K562 (cell line): ENCODE results near the gene PMFBP1. TPM values are rescaled to one million over a fixed set of nuclear protein-coding genes. Genes with fewer than 3 reads are reported as not detected.

Experiments used
- ATAC-seq: fragments of 200-7000 bp; cut with Tn5 transposase; 3 replicates; pipeline ENCODE4 v1.9.1; 2020; ENCODE audit warnings: moderate library complexity
- BruUV-seq: library from RNA; stranded (reverse); fragments of 400-500 nt; replicated peaks from 2 replicates; lab custom pipeline; 2021; lab: Mats Ljungman, UMichigan
- CTCF ChIA-PET: fragments of 300-600 bp; formaldehyde crosslinking; extraction: SDS; loops from one replicate; lab custom pipeline; 2021; ENCODE audit warnings: low intra/inter-chr PET ratio; lab: Yijun Ruan, JAX
- POLR2A ChIA-PET: fragments of 300-600, 350-650 bp; sonication (Branson Sonifier 250); formaldehyde crosslinking; extraction: SDS; loops from one replicate; lab custom pipeline; 2021; ENCODE audit warnings: antibody characterized with exemption, inconsistent platforms; lab: Yijun Ruan, JAX
- DNase-seq, 4 experiments: peaks; one replicate each; pipeline versions ENCODE4 v3.0.0 to v3.0.0-alpha.2; 2011 to 2018; ENCODE audit warnings: low spot score in 3 of 4, mixed read lengths in 3 of 4; ENCODE audit errors: extremely low read depth in 1 of 4
- FAIRE-seq: peaks from 2 replicates; lab custom pipeline; 2011; peaks lifted over from hg19 to GRCh38; lab: Jason Lieb, UNC
- H2AFZ ChIP-seq: 2 replicates; pipeline ENCODE4 v1.6.0; 2011; ENCODE audit warnings: low read depth, low read length, control low read depth, inconsistent platforms
- H3K27ac ChIP-seq: fragments of 200-600 bp; 3 replicates; pipeline ENCODE4 v1.8.0; 2011; ENCODE audit warnings: low read depth, mild to moderate bottlenecking, control low read depth, inconsistent platforms, low read length, moderate library complexity, mixed read lengths; ENCODE audit errors: extremely low read depth
- H3K27me3 ChIP-seq, 2 experiments: fragments of 300-600 bp in 1 of 2; 2 replicates in 1 of 2; 3 replicates in 1 of 2; pipeline versions ENCODE4 v1.6.0 to v1.8.0; 2011; ENCODE audit warnings: inconsistent platforms in 2 of 2, low read length in 2 of 2, mild to moderate bottlenecking in 1 of 2, mixed read lengths in 1 of 2, moderate library complexity in 1 of 2; ENCODE audit not compliant: control insufficient read depth in 2 of 2, insufficient read depth in 2 of 2
- H3K36me3 ChIP-seq: fragments of 300-600 bp; 3 replicates; pipeline ENCODE4 v1.8.0; 2011; ENCODE audit warnings: mild to moderate bottlenecking, low read length, inconsistent platforms; ENCODE audit not compliant: control insufficient read depth, insufficient read depth
- H3K4me1 ChIP-seq, 2 experiments: fragments of 200-600 bp in 1 of 2; replicated peaks in 1 of 2; 2 replicates in 1 of 2; 3 replicates in 1 of 2; pipeline versions ENCODE4 v1.5.1 to v1.8.0; 2011; ENCODE audit warnings: inconsistent platforms in 2 of 2, low read length in 2 of 2, mild to moderate bottlenecking in 1 of 2, mixed read lengths in 1 of 2, moderate library complexity in 1 of 2; ENCODE audit not compliant: control insufficient read depth in 2 of 2, insufficient read depth in 2 of 2
- H3K4me2 ChIP-seq: 2 replicates; pipeline ENCODE4 v1.6.1; 2011; ENCODE audit warnings: low read length, control low read depth, inconsistent platforms, mixed read lengths; ENCODE audit not compliant: insufficient read depth
- H3K4me3 ChIP-seq: fragments of 200-600 bp; sonication (generic), shearing (Covaris generic); 2 replicates; pipeline ENCODE4 v1.5.1; 2016; ENCODE audit warnings: control low read depth, inconsistent platforms
- H3K79me2 ChIP-seq: fragments of 200-600 bp; 3 replicates; pipeline ENCODE4 v1.8.0; 2011; ENCODE audit warnings: low read length, inconsistent platforms; ENCODE audit not compliant: control insufficient read depth, insufficient read depth
- H3K9ac ChIP-seq, 2 experiments: 2 replicates each; pipeline versions ENCODE4 v1.6.0 to v1.6.1; 2011; ENCODE audit warnings: low read depth in 2 of 2, low read length in 2 of 2, control low read depth in 1 of 2, inconsistent platforms in 1 of 2, mild to moderate bottlenecking in 1 of 2, mixed read lengths in 1 of 2; ENCODE audit not compliant: insufficient read depth in 1 of 2
- H3K9me1 ChIP-seq: one replicate; pipeline ENCODE4 v1.6.0; 2011; ENCODE audit warnings: inconsistent platforms, mild to moderate bottlenecking, low read length, moderate library complexity; ENCODE audit not compliant: control insufficient read depth, insufficient read depth
- H3K9me3 ChIP-seq: replicated peaks from 2 replicates; pipeline ENCODE4 v1.5.1; 2011; ENCODE audit warnings: low read depth, low read length, inconsistent platforms; ENCODE audit not compliant: control insufficient read depth, insufficient read depth
- H4K20me1 ChIP-seq: replicated peaks from 2 replicates; pipeline ENCODE4 v1.6.1; 2011; ENCODE audit warnings: low read length, inconsistent platforms, mixed read lengths; ENCODE audit not compliant: control insufficient read depth, insufficient read depth
- DDX20 ChIP-seq: fragments of 450-650 bp; IDR thresholded peaks from 2 replicates; pipeline ENCODE4 v1.6.1; 2016; ENCODE audit warnings: missing genetic modification characterization, low read depth, mild to moderate bottlenecking, missing compliant biosample characterization, moderate library complexity
- ELF1 ChIP-seq: fragments of 200-800 bp; sonication (Bioruptor generic); IDR thresholded peaks from 2 replicates; pipeline ENCODE4 v1.6.1; 2016; ENCODE audit warnings: missing genetic modification characterization, missing compliant biosample characterization
- FOXJ3 ChIP-seq: sonication (generic); formaldehyde crosslinking; IDR thresholded peaks from 2 replicates; pipeline ENCODE4 v1.4.0; 2020; ENCODE audit warnings: mild to moderate bottlenecking, missing genetic modification reagents
- JUN ChIP-seq, 2 experiments: sonication (generic) in 1 of 2; formaldehyde crosslinking in 1 of 2; IDR thresholded peaks; 2 replicates each; pipeline versions ENCODE4 v1.6.1 to v1.8.0; 2012 to 2022; ENCODE audit warnings: borderline replicate concordance in 2 of 2, mild to moderate bottlenecking in 2 of 2, improper control_type of control experiment in 1 of 2, low read depth in 1 of 2, low read length in 1 of 2, missing genetic modification reagents in 1 of 2
- ZEB2 ChIP-seq: fragments of 450-650 bp; IDR thresholded peaks from 2 replicates; pipeline ENCODE4 v1.6.1; 2016
- WGBS: fragments of 100-300 bp; shearing (Covaris generic); methylation state at CpG from one replicate; pipeline ENCODE4 v1.1.6; 2016; ENCODE audit warnings: low coverage, mixed read lengths; ENCODE audit not compliant: insufficient coverage; ENCODE audit errors: missing lambda C conversion rate; 5-methylcytosine and 5-hydroxymethylcytosine counted together
- in situ Hi-C: fragments of 300-500 bp; cut with MboI; formaldehyde crosslinking; loops from 4 replicates; pipeline ENCODE4 v1.15.0; 2018; ENCODE audit warnings: inconsistent platforms, mixed read lengths
- intact Hi-C: fragments of 100-400 bp; cut with micrococcal nuclease; formaldehyde crosslinking; loops from 2 replicates; pipeline ENCODE4 v1.14.2; 2022
- polyA plus RNA-seq, 8 experiments: library from polyadenylated mRNA; depleted of rRNA in 4 of 8; stranded (reverse) in 5 of 8; unstranded in 3 of 8; fragments of >200 nt; fragmentation: Nextera tagmentation in 2 of 8; fragmentation: Illumina TruSeq in 1 of 8; extraction: Ambion mirVana in 2 of 8; extraction: Trizol in 1 of 8; gene quantifications; 2 replicates each; pipeline versions ENCODE4 v1.2.1 to v1.2.3, GENCODE V29; 2011 to 2014; ENCODE audit warnings: inconsistent platforms in 1 of 8, missing spikeins in 1 of 8
- total RNA-seq, 7 experiments: library from RNA; depleted of rRNA in 6 of 7; stranded (reverse); fragments of >200 nt in 6 of 7; fragmentation: Illumina TruSeq in 2 of 7; extraction: Trizol in 2 of 7; gene quantifications; 2 replicates each; pipeline versions ENCODE4 v1.2.1 to v1.2.3, GENCODE V29; 2011 to 2021; ENCODE audit warnings: low replicate concordance in 1 of 7

The PMFBP1 gene
- total and polyA plus RNA-seq, 9 of the 15 experiments (the other 6 are each of a cell fraction or from before 2014, with no cell fraction given), result 0.13 to 0.91 (median 0.47) TPM

DNA sequence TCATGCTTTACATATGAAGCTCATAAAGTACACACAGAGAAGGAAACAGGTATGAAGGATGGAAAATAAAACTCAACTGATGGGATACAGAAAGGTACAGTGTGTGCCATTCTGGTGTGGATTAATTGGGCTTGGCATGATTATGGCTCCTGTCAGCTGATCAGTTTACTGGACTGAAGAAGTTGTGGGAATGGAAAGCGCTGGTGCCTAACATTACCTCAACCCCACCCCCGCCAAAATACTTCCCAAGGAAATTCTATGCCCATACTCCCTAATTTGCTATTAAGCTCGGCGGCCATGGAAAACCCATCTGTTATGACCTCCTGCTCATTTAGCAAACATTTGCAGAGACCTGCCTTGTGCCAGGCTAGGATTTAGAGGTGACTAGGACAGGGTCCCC is 16.6 kb upstream of the PMFBP1 start (continued):
- no peak for TF ChIP-seq DDX20 (tag)
- TF ChIP-seq JUN (IDR thresholded peaks at IDR 0.05; ENCODE audit: borderline replicate concordance, low read depth, low read length), result no peak
- no peak for TF ChIP-seq JUN (CRISPR knock-in tag; IDR thresholded peaks at IDR 0.05; ENCODE audit: borderline replicate concordance)
- TF ChIP-seq ELF1, result no peak
- no peak for TF ChIP-seq ZEB2

DNA sequence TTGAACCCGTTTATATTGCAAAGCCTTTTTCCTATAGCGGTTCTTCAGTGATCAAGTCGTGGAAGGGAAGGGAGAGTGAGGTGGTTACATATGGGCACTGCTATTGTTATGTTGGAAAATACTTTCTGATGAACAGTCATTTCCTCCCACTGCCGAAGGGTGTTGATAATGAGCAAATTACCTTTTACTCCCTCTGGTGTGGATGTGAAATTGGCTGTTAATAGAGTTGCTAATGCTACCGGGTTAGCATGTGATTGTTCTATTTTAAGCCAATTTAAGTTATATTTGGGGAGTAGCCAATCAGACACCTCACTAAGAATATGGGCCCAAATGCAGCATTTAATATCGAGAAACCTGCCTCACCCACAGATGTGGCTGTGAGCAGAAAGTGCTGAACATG is 15.6 kb upstream of the PMFBP1 start:
- Histone ChIP-seq H3K9me3 (no peaks in the 10 kb centered on the region), H3K27ac (no peak overlapping the region), H3K36me3 (no peaks in the 10 kb centered on the region), H3K4me1 (no peaks in the 10 kb centered on the region), H4K20me1 (no peaks in the 10 kb centered on the region; the same call in 1 of the 2 replicates), H3K4me2 (no peak overlapping the region), H3K27me3 (peaks cover 0 to 4% of the 10 kb centered on the region in 2 experiments; a peak in 1 of 5 replicates), H3K4me3 (no peak overlapping the region), H3K9ac (no peak overlapping the region), H2AFZ (no peak overlapping the region), H3K79me2 (no peaks in the 10 kb centered on the region), H3K9me1 (no peaks in the 10 kb centered on the region)
- intact Hi-C loops (no loop called here), in situ Hi-C loops (no loop called here)
- 3% methylated on average over 6 of the region's 6 CpGs for WGBS
- TF ChIP-seq FOXJ3 (CRISPR knock-in tag), result no peak
- CTCF ChIA-PET, result no interaction called here
- POLR2A ChIA-PET, result no interaction called here
- ATAC-seq (no peak), FAIRE-seq (no peak), DNase-seq (no peak)
- no TSS peak for BruUV-seq
